Activated T-helper 1 cell treated with anti-CD3 and anti-CD28 coated beads, Interleukin-2, amount 50 U/mL, for 16 hours (primary cell): ENCODE results near the gene RTL1.

Source experiments
- DNase-seq, 2 donors: peaks; one replicate each; pipeline ENCODE4 v3.0.0-alpha.2; 2020; ENCODE audit warnings: low read depth in 1 of 2, low spot score in 1 of 2

Gene RTL1

DNA sequence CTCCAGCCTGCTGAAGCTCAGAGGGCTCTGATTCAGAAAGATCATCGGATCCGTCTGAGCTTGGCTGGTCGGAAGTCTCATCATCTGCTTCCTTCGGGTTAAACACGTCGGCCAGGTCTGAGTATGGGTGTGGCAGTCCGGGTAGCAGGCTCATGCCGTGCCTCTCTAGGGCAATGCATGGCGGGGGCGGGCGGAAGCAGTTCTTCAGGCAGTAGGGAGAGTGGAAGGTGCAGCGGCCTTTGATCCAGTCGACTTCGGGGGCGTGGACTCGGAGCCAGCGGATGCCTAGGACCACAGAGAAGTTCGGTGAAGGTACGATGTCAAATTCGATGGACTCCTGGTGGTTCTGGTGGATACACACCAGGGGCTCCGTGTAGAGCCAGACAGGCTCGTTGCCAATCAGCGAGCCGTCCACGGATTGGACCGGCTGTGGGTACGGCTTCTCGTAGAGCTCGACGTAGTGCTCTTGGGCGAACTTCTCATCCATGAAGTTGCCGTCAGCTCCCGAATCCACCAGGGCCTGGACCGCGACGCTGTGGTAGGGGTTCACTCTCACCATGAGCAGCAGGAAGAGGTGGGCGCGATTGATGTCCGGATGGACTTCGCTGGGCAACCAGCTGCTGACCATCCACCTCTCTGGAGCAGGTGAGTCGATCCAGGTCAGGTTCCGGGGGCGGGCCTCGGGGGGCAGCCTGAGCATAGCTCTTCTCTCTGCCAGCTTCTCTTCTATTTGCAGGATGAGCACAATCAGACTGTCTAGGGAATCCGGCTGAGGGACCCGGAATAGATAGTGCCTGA lies 20.3 kb downstream of the RTL1 start:
- no peak for DNase-seq

DNA sequence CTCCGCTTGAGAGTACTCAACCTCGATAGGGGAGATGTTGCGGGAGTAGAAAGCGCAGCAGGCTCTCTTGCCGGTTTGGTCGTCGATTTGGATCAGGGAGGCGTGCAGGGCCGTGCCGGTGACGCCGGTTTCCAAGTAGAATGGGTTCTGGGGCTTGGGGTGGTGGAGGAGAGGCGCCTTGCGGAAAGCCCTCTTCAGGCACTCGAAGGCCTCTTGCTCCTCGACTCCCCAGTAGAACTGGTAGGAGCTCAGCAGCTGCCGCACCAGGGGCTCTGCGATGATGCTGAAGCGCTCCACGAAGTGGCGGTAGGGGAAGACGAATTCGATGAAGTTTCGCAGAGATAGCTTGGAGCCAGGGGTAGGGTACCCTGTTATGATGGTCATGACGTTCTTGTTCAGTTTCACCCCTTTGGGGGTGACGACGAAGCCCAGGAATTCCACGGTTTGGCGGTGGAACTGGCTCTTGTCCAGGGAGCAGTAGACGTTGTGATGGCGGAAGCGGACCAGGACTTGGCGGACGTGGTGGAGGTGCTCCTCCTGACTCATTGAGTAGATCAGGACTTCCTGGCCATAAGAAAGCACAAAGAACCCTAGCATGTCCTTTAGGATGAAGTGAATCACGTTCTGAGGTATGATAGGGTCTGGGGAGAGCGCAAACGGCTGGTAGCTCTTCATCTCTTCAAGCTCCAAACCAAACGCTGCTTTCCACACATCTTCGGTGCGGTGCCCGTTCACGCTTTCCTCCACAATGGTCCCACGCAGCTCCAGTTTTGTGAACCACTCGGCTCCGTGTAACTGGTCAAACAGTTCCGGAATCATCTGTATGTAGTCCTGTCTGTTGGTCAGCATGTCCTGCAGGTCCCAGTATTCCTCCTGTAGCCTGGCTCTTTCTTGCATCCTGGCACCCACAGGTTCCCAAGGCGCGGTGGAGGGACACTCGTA lies 21.2 kb downstream of the RTL1 start:
- no peak for DNase-seq

DNA sequence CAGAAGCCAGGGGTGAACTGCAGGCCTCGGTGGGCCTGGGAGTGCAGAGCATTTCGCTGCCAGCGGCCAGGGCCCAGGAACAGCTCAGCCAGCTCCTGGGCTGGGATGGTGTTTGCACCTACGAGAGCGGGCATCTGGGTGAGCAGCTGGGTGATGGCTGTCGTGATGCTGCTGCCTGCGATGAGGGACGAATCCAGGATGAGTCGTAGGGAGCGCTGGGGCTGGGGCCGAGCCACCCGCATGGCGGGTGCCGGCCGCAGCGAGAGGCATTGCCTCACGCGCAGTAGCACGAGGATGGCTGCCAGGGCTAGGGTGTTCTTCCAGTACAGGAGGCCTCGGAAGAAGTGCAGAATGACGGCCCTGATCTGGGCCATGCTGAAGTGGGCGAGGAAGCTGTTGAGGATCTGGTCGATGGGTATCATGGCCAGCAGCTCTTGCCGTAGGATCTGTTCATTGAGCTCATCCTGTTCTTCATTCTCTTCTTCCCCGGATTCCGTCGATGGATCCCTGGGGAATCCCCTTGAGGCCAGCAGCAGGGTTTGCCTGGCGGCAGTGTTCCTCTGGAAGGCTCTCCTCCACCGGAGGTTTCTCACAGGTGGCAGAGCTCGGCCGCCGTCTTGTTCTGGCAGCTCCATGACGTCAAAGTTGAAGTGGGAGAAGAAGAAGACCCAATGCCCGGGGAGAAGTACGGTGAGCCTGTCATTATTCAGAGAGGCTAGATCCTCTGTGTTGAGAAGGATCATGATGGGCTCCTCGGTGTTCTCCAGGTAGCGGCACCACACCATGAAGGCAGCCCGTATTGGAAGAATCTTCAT lies 22.1 kb downstream of the RTL1 start:
- no peak for DNase-seq

DNA sequence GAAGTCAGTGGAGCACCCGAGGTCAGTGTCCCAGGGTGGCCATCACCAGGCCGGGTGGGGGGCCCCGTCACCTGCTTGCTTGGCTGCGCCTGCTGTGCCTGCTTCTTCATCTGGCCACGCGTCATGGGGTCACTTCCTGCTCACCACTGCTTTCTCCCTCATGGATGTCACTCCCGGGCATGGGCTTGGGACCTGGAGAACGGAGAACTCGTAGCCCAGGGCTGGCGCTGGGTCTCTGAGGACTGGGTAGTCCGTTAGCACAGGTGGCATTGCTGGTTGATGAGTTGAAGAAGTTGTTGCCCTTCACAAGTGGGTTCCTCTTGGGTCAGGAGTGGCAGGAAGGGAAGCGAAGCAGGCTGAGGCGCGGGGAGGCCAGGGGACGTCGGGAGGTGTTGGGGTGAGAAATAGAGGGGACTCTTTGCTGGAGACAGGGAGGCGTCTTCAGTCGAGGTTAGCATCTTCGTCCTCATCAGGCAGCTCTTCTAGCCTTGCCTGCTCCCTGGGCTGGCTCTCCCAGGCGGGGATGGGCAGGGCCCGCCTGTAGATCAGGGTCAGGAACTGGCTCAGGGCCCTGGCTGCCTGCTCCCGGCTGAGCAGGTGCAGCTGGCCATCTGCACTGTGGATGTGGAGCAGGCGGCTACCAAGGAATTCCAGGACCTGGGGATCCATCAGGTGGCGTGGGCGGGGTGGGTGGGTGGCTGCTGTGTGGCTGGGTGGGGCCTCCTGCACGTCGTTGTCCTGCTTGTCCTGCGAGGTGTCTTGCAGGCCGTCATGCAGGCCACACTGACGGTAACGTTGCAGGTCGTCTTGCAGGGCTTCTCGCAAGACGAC lies 23.0 kb downstream of the RTL1 start:
- no peak for DNase-seq

DNA sequence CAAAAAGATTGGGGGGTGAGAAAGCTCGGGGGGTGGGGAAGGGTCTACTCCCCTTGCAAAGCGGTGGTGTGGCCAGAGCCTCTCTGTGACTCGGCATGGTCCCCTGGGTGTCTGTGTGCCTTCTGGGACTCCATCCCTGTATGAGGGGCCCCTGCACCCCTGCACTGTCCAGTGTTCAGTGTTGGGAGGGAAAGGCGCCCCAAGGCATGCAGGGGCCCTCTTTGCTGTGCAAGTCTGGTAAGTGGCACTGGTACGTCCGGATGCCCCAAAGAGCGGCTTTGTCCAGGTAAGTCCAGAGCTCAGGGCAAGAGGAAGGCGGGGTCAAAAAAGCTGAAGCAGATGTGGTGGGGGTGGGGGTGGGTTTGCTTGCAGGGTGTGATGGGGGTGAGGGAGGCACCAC lies 23.7 kb downstream of the RTL1 start:
- no peak for DNase-seq

DNA sequence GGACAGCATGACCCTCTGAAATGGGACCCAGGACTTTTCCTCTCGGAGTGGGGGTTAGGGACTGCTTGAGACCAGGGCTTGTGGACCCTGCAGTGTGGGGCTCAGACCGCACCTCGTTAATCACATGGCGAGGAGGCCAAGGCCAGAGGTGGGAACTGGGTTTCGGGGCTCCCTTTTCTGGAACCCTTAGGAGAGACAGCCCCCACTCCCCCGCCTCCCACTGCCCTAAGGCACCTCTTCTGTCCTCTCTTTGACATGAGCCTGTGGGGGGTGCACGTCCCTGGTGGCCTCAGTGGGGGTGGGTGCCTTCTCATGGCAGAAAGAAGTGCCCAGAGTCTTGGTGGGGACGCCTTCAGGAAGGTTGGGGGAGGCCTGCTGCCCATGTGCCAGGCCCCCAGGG lies 24.3 kb downstream of the RTL1 start:
- DNase-seq: no peak

DNA sequence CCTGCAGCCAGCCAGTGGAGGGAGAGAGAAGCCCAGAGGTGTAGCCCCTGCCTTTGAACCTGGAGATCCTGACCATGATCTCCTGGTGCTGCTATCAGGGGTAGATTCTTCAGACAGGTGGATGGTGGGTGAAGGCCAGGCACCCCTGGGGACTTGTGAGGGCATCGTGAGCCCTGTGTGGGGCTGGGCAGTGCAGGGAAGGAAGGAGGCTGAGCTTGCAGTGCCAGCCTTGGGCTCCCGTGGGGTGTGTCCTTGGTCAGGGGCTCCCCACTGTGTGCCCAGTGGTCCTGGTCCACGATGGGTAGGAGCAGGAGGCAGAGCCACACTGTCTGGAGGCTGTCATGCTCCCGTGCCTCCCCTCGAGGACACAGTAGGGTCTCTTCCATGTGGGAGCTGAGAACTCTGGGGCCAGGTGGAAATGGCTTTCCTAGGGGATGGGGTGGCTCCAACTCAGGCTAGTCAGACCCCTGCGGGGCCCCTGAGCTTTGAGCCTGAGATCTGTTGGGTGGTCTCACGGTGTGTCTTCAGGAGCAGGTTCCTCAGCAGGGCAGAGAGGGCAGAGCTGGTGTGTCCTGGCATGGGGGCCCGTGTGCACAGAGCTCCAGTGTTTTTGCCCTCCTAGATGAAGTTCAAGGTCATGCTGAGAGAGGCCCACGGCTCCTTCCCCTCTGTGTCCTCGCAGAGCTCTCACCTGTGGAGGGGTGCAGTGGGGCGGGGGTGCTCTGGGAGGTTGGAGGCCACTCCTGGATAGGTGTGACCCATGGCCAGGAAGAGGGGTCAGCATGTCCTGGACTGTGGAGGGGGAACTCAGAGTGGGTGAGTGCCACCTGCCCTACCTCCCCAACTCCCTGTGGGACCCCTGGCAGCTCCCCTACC lies 25.0 kb downstream of the RTL1 start:
- DNase-seq: no peak

DNA sequence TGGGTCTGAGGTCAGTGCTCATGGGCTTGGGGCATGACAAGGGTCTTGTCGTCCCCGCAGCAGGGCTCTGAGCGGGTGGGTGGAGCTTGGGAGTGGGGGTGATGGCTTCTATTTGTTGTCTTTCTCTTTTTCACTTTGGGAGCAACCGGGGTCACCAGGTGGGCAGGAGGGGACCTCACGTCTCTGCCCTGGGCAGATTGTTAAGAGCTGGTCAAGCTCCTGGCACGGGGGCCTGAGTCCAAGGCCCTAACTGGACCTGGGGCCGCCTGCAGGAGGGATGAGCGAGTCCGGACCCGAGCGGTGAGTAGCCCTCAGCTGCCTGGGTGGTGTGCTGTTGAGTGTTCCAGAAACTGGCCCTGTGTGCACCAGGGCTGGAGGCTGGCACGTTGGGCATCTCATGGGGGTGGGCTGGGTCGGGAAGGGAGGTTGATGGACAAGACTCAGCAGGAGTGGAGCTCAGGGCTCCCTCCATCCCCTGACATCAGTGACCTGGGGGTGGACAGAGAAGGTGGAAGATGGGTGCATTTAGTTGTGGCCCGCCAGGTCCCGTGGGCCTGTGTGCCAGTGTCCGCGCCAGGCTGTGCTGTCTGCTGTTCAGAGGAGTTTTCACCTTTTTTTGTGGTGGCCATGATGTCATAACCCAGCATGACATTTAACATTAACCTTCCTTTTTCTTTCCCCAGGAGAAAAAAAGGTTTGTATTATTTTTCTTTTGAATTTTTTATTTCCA lies 27.5 kb downstream of the RTL1 start:
- no peak for DNase-seq

DNA sequence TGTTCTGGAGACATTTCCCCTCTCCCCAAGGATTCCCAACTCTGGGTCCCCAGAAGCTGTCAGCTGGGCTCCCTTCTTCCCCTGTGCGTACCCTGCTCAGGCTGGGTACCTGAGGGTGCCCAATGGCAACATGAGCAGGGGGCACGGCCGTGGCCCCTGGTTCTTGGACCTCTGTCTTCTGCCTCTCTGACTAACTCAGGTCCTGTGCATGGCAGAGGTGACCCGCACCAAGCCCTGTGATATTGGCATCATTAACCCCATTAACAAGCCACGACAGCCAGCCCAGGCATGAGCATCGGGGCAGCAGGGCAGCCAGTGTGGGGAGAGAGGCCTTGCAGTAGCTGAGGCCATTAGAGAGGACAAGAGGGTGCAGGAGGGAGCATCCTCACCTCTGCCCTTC lies 28.4 kb downstream of the RTL1 start:
- no peak for DNase-seq

DNA sequence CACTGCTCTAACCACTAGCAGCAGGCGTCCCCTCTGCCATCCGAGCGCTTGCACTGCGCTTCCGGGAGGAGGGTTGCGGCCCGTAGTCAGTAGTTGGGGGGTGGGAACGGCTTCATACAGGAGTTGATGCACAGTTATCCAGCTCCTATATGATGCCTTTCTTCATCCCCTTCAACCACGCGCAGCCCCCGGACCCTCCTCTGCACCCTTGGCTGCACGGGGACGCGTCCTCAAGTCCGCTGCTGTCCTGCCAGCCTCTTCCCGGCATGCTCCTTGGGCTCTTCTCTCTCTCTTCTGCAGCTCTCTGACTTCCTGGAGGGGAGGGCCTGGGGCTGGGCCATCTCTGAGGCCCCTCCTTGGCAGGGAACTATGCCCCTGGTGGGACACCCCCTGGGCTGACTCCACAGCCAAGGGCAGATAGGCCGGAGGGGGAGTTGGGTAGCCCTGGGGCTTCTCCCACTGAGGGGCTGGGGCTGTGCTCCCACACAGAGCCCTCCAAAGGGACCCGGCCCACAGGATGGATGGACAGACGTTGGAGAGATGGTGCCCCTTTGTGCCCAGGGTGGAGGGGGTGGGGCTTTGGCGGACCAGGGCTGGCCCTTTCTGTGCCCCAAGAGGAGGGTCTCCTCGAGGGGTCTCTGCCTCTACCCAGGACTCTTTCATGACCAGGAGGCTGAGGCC lies 29.0 kb downstream of the RTL1 start:
- DNase-seq: no peak

DNA sequence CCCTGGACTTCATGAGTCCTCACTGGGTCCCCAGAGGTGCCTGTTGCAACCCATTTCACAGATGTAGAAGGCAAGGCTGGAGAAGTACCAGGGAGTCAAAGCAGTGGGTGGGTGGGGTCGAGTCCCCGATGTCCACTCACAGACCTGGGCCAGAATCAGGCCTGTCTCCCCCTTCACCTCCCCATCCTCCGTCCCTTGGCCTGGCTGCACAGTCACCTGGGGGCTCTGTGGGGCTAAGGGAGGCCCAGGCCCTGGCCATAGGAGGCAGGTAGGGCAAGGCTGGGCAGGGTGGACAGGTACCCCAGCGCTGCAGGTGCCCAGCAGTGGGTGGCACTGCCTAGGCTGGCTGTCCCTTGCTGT lies 29.5 kb downstream of the RTL1 start:
- DNase-seq: no peak

DNA sequence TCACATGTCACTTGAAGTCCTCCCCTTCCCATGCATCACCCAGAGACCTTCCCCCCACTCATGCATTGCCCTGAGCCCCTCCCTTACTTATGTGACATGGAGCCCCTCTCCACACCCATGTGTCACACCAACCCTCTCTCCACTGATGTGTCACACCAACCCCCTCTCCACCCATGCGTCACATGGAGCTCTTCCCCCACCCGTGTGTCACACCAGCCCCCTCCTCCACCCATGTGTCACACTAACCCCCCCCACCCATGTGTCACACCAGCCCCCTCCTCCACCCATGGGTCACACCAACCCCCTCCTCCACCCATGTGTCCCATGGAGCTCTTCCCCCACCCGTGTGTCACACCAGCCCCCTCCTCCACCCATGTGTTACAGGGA lies 30.4 kb downstream of the RTL1 start:
- no peak for DNase-seq

DNA sequence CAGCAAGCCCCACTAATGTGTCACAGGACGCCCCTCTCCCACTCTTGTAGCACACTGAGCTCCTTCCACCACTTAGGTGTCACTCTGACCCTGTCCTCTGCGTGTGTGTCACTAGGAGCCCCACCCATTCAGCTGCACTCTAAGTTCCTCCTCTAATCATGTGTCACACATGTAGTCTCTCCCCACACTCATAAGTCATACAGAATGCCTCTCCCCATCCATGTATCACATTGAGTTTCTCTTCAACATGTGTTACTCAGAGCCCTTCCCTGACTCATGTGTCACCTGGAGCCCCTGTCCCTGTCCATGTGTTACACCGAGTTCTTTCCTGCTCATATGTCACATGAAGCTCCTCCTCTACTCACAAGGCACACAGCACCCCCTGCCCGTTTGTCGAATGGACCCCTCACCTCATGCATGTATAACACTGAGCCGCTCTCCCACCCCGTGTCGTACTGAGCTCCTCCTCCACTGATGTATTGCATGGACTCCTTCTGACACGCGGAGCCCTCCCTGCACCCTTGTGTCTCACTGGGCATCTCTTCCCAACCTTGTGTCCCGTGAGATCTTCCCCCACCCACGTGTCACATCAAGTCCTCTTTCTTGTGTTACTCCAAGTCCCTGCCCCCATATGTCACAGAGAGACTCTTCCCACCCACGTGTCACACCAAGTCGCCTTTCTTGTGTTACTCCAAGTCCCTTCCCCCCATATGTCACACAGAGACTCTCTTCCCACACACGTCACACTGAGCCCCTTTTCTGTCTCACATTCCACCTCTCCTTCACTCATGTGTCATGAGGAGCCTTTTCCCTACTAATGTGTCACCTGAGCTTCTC lies 31.0 kb downstream of the RTL1 start:
- no peak for DNase-seq

DNA sequence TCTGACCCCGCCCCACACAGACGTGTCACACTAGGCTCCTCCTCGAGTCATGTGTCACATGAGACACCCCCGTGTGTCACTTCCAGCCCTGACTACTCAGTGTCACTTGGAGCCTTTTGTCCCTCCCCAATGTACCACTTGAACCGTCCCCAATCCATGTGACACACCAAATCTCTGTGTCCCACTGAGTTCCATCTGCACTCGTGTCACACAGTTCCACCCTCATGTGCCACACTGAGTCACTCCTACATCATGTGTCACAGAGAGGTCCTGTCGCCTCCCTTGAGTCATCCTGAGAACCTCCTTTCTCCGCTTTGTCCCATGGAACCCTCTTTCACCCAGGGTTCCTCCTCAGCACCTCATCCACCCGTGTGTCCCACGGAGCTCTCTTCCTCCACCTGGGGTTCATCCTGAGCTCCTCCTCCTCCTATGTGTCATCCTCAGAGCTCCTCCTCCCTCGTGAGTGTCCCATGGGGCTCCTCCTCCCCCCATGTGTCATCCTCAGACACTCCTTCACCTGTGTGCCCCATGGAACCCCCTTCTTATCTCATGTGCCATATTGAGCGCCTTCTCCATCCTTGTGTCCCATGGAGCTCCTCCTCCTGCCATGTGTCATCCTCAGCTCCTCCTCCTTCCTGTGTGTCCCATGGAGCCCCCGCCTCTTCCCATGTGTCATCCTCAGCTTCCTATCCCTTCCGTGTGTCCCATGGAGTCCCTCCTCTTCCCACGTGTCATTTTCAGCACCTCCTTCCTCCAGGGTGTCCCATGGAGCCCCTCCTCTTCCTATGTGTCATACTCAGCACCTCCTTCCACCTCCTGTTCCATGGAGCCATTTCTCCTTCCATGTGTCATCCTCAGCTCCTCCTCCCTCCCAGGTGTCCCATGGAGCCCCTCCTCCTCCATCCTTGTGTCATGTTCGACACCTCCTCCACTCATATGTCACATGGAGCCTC lies 32.0 kb downstream of the RTL1 start:
- no peak for DNase-seq

DNA sequence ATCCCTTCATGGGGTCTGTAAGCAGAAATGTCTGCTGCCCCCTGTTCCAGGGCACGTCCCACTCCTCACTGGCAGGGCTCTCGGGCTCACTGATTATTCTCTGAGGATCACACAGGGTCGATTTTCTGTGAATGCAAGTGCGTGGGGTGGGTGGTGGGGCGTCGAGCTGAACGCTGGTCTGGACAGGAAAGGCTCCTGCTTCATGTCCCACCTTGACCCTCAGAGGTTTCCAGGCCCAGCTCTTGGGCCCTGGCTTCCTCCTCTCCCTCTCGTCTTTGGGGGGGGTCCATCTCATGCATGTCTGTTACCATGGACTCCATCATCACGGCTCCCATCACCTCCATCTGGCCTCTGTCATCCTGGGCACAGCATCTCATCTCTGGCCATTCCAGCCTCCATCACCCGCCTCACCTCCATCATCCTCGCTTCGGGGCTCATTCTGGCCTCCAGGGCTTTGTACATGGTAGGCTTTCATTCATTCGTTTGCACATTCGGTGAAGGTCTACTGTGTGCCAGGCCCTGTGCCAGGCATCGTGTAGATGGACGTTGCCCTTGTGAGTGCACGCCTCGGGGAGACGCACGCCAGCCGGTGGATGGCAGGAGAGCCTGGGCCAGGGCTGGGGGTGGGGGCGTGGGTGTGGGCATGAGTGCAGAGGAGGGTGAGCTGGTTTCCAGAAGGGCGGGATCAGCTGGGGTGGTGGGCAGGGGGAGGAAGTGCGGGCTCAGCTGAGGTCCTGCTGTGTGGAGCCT lies 34.7 kb downstream of the RTL1 start:
- no peak for DNase-seq
